ENCODE data around the gene GRM4. TPM values are rescaled to one million over a fixed set of nuclear protein-coding genes. Genes with fewer than 3 reads are reported as not detected.

The GRM4 gene
- total RNA-seq, 1 experiment from 2014 or later = 5.6 TPM

DNA sequence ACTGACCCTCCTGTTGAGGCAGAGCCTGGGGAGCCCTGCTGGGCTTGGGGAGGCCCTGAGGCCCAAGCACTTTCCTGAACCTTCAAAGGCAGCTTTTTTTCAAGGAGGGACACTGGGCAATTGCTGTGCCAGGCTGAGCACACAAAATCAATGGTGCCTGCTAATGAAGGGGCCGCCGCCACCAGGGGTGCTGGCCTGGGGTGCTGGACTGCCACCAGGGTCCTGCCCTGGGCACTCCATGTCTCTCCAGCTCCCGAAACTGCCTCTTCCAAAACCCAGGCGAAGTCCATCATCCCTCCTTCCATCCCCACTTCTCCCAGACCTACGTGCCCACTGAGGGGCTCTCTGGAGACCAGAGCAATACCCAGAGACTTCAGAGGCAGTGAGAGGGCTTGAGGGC is 145.6 kb downstream of the GRM4 start:
- Histone ChIP-seq H3K23me2 (ENCODE audit: insufficient read length, low read depth, low read length, poor library complexity, severe bottlenecking) (no peaks in the 10 kb centered on the region), H2BK15ac (ENCODE audit: low read depth, low read length) (no peak overlapping the region), H4K91ac (ENCODE audit: insufficient read length, low read depth, low read length) (no peak overlapping the region), H2BK12ac (ENCODE audit: insufficient read length, low read depth, low read length) (no peak overlapping the region), H4K20me1 (ENCODE audit: control insufficient read depth, insufficient read depth, insufficient read length) (no peaks in the 10 kb centered on the region), H3K14ac (ENCODE audit: insufficient read depth, low read length) (no peak overlapping the region), H2BK120ac (ENCODE audit: low read depth, low read length, poor library complexity, severe bottlenecking) (no peak overlapping the region), H3T11ph (ENCODE audit: low read length) (no peak overlapping the region), H2BK20ac (ENCODE audit: low read depth, low read length, poor library complexity, severe bottlenecking) (no peak overlapping the region), H4K8ac (replicated peaks; ENCODE audit: insufficient read length, low read depth, low read length) (no peak overlapping the region), H3K27ac (ENCODE audit: insufficient read length, low read depth, low read length) (no peak overlapping the region), H3K23ac (ENCODE audit: insufficient read length, low read depth, low read length) (no peak overlapping the region), H3K4me1 (ENCODE audit: insufficient read depth, low read length) (no peaks in the 10 kb centered on the region), H3K56ac (ENCODE audit: insufficient read length, low read depth, low read length) (no peak overlapping the region), H3K79me2 (ENCODE audit: insufficient read depth, low read length) (no peaks in the 10 kb centered on the region), H3K4me2 (ENCODE audit: insufficient read depth, insufficient read length, low read length) (no peak overlapping the region), H3K9ac (ENCODE audit: extremely low read depth, insufficient read length, low read length) (no peak overlapping the region), H2AK5ac (ENCODE audit: insufficient read length, low read length) (no peak overlapping the region), H3K18ac (ENCODE audit: insufficient read length, low read depth, low read length) (no peak overlapping the region), H3K4ac (ENCODE audit: low read depth, low read length) (no peak overlapping the region), H4K5ac (ENCODE audit: insufficient read length, low read depth, low read length) (no peak overlapping the region), H2AFZ (ENCODE audit: low read length) (no peak overlapping the region), H2BK5ac (ENCODE audit: insufficient read length, low read length) (no peak overlapping the region), H3K79me1 (ENCODE audit: insufficient read depth, low read depth, low read length, poor library complexity, severe bottlenecking) (no peaks in the 10 kb centered on the region), H3K9me3 (ENCODE audit: control insufficient read depth, low read depth, low read length) (no peaks in the 10 kb centered on the region), H3K27me3 (ENCODE audit: insufficient read depth, low read length) (peaks cover 14% of the 10 kb centered on the region)
- TF ChIP-seq, protein P1, sequence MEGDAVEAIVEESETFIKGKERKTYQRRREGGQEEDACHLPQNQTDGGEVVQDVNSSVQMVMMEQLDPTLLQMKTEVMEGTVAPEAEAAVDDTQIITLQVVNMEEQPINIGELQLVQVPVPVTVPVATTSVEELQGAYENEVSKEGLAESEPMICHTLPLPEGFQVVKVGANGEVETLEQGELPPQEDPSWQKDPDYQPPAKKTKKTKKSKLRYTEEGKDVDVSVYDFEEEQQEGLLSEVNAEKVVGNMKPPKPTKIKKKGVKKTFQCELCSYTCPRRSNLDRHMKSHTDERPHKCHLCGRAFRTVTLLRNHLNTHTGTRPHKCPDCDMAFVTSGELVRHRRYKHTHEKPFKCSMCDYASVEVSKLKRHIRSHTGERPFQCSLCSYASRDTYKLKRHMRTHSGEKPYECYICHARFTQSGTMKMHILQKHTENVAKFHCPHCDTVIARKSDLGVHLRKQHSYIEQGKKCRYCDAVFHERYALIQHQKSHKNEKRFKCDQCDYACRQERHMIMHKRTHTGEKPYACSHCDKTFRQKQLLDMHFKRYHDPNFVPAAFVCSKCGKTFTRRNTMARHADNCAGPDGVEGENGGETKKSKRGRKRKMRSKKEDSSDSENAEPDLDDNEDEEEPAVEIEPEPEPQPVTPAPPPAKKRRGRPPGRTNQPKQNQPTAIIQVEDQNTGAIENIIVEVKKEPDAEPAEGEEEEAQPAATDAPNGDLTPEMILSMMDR (conservative IDR thresholded peaks at IDR 0.05) = no peak
- no CpG with 5 or more reads among the region's 5 CpGs for WGBS (ENCODE audit: extremely low coverage, insufficient read length, low lambda C conversion rate)
- Mint-ChIP-seq H3K4me1 (peaks cover 3 to 7% of the 10 kb centered on the region in 2 experiments), H3K9me3 (peaks cover 5 to 6% of the 10 kb centered on the region in 2 experiments; a peak in 3 of 5 replicates), H3K27me3 (ENCODE audit: low read depth) (peaks cover 37% of the 10 kb centered on the region), H3K4me3 (no peak overlapping the region), H3K36me3 (ENCODE audit: insufficient read depth in 1 of 3, low read depth in 3 of 3) (peaks cover 0 to 4% (median 0%) of the 10 kb centered on the region in 3 experiments; a peak in 1 of 7 replicates), H3K27ac (no peak overlapping the region)
- no peak for DNase-seq

All from H9 (cell line).